GM19193 (cell line): Measurements from ENCODE around the gene FBXW11.

ENCODE experiments used
- POLR2A ChIP-seq: IDR thresholded peaks from 4 replicates; pipeline ENCODE4 v1.6.1; 2011; ENCODE audit not compliant: insufficient read depth, insufficient read length; ENCODE audit errors: extremely low read depth

FBXW11 gene

GRCh38 chr5:171920765-171921391, 85.6 kb downstream of the FBXW11 start:
- no peak for TF ChIP-seq POLR2A

DNA sequence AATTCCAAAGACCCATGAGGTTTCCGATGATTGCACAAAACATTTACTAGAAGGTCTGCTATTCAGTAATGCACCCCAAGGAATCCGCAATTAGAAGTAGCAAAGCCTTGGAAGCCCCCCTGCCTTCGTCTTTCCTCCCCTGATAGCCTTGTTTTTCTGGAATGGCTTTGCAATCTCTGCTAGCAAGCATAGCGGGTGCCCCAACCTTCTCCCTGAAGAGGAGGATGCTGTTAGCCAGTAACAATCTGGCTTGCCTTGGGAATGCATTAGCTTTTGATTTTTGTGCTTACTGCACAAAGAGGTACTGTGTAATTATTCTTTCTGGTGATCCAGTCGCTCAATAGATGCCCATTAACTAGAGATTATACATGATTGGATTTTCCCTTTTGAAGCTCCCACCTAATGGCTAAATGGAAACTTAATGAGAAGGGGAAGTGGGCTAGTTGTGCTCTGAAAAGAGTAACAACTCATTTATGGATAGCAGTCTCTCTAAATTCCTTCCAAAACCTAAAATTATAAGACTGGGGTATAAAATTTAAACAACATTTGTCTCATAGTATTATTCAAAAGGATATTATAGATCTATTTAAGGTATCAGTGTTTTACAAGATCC, 91.6 kb downstream of the FBXW11 start:
- no peak for TF ChIP-seq POLR2A

DNA sequence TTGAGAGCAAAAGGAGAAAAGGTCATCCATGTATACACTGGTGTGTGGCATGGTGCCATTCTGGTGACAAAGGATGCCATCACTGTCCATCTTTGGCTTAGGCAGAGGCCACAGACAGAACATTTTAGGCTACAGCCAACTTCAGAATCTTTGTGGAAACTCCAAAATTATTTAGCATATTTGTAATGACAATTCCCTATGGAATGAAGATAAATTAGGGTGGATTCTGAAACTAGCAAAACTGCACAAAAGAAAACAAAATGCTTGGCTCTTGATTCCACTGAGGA, 92.5 kb downstream of the FBXW11 start:
- no peak for TF ChIP-seq POLR2A

- no peak for TF ChIP-seq POLR2A
Observed at GRCh38 chr5:171911152-171911551, 95.3 kb downstream of the FBXW11 start.

DNA sequence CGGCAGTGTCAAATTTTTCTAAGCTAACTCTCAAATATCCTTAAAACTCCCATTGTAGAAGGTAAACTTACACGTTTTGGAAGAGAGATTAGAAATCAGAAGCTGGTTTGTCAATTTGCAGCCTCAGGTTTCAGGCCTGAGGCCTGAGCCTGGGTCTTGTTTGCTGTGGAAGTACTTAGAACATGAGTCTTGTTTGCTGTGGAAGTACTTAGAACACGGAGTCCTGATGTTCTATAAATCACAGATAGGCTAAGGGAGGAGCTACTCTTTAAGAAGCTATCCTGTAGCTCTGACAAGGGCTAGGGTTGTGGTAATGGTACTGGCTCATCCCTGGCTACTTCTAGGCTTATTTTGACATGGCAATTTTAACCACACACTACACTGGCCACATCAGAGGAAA, 97.8 kb downstream of the FBXW11 start:
- no peak for TF ChIP-seq POLR2A

DNA sequence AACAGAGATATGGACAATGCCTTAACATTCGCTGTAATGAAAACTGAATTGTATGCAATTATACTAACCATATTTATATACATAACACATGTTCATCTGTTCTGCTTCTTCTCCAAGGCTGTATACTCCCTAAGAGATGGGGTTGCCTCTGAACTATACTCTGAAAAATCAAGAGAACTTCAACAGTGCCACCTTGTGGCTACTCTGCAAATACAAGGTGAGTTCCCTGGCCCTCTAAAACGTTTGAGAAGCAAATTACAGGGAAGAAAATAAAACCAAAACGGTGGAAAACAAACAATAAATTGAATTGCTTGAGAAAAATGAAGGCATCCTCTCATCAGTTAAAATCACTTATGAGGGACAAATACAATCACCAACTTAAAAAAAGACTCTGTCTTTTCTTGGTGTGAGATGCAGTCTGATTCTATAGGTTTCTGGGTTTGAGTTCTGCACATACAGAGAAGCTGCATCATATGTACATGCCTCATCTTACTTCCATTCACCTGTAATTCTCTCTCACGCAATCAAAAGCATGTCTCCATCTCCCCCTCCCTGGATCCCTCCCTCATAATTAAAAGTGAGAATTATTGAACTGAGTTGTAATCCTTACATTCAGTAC, 98.6 kb downstream of the FBXW11 start:
- TF ChIP-seq POLR2A = no peak

GRCh38 chr5:171906703-171907590, 99.5 kb downstream of the FBXW11 start:
- no peak for TF ChIP-seq POLR2A

- no peak for TF ChIP-seq POLR2A
Observed at GRCh38 chr5:171906066-171906570, 100.3 kb downstream of the FBXW11 start.

DNA sequence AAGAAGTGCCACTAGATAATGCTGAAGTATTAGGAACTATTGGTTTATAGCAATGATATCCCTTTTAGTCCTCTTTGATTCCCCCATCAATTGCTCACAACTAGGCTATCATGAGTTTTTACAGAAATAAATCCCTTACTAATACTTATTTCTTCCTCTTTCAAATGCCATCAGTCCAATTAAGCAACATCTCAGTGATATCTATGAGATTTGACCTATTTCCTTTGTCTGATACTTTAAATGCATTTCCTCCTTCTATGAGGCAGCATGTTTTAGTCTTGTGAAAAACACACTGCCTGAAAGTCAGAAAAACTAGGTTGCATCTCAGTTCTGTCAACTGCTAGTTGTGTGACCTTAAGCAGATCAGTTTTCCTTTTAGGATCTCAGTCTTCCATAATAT, 101.6 kb downstream of the FBXW11 start:
- TF ChIP-seq POLR2A = no peak

GRCh38 chr5:171901764-171902163, 104.7 kb downstream of the FBXW11 start:
- no peak for TF ChIP-seq POLR2A

DNA sequence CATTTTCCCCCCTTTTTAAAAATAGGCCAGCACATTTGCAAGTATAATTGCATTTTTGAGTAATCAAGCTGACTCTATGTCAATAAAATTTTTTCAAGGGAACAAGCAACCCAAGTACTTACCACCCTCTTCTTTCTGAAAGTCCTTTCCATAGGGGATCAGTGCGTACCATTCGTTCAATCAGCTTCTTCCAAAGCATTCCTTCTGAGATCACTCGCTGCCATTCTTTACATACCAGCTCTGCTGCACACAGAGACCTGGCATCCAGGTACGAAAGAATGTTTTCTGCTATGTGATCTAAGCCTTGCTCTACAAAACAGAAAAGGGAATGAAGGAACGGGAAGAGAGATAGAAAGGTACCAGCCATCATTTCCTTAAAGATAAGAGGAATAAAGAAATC, 106.6 kb downstream of the FBXW11 start:
- TF ChIP-seq POLR2A = no peak

GRCh38 chr5:171898879-171899278, 107.6 kb downstream of the FBXW11 start:
- TF ChIP-seq POLR2A = no peak

- TF ChIP-seq POLR2A = no peak
Observed at GRCh38 chr5:171898386-171898785, 108.1 kb downstream of the FBXW11 start.

- TF ChIP-seq POLR2A = no peak
Observed at GRCh38 chr5:171897231-171897630, 109.2 kb downstream of the FBXW11 start.

DNA sequence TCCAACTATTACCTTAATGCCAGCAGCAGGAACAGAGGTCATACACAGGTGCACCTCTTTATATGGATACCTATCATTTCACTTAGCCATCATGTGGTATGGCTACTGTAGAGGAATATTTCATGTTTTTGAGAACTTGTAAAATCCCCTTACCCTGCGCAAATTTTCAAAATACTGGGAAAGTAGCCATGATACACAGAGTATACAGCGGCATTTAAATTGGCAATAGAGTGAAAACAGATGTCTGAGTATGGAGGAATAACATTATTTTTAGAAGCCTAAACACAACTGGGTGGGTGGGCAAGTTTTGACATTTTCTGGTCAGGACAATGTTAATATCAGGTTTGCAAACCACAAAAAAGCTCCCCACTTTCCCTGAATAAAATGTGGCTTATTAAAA, 111.4 kb downstream of the FBXW11 start:
- no peak for TF ChIP-seq POLR2A
